HG02884 (cell line): ENCODE data around the gene ZNF451.

Experiments
- ATAC-seq: cut with Tn5 transposase; IDR thresholded peaks from one replicate; pipeline ENCODE4 v1.9.1; 2021; ENCODE audit warnings: mild to moderate bottlenecking, moderate library complexity; ENCODE audit not compliant: unreplicated experiment

The ZNF451 gene

DNA sequence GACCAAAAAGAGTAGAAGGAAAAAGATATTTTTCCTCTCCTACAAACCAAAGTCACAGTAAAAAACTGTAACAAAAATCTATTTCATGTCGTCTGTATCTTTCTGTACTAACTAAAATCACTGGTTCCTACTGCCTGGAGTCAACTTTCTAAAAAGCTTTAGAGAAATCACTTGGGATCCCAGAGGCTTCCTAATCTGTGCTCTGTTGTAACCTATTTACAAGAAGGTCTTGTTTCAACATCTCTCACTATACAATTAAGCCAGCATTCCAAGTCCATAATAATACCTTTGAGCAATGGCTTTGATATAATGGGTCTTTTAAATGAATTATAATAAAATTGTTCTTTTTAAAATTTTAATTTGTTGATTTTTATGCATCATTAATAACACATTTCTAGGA, 111.7 kb downstream of the ZNF451 start:
- no peak for ATAC-seq

DNA sequence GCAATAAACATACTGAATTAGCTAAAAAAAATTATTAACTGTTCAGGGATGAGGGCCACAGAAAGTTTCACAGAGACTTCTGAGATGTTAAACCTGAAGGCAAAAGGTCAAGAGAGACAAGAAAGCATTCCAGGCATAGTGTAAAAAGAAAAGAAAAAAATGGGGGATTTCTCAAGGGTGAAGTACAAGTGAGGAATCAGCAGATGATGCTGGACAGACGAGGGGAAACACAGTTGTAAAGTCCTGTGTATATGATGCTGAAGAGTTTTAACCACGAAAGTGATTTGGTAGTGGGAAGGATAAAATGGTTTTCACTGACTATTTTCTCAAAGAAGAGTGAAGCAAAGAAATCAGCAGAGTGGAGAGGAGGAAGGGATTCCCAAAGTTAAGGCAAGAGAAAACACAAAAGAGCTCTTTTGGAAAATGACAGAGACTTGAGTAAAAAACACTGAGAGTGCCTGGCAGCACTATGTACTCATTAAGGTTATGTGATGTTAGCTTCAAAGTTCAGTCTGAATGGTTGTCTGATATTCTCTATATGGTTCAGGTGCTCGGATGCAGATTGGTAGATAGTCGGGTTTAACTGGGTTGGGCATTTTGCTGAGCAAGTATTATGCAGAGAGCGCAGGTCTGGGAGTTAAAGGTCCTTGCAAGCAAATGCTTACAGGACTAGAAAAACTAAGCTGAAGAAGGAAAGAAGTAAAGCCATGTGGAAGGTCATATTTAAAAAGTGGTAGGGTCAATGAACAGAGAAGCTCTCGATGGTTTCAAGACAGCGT, 115.8 kb downstream of the ZNF451 start:
- ATAC-seq: no peak

- ATAC-seq: no peak
These were observed 117.2 kb downstream of the ZNF451 start for GRCh38 chr6:57207141-57207540.

DNA sequence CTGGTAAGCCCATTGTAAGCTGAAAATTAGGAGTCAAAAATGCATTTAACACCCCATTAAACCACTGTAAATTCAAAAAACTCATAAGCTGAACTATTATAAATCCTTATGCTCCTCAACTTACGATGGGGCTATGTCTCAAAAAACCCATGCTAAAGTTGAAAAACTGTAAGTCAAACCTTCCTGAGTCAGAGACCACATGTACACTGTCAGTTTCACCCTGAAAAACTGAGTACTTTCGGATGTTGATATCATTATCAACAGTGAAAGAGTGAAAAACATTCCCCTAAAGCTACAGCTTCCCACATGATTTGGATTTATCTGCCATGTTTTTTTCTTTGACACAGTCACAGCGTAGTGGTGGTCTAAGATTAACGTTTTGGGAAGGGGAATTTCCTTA, 117.9 kb downstream of the ZNF451 start:
- no peak for ATAC-seq

DNA sequence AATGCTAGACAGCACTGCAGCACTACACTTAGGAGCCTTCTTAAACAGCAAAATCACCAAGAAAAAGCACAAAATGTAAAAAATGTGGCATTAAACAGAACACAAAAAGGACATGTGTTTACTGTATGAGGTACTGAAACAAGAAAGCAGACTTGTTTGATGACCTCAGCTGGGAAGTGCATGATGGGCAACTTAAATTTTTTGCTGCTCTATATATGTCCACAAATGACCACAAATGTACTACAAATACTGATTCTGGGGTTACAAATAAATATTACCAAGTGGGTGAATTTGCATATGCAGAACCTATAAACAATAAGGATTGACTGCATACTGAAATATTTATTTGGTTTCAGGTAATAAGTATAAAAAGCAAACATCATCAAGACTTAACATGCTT, 119.0 kb downstream of the ZNF451 start:
- no peak for ATAC-seq

- no peak for ATAC-seq
These were observed 120.1 kb downstream of the ZNF451 start for GRCh38 chr6:57210060-57210459.

GRCh38 chr6:57215260-57215659, 125.3 kb downstream of the ZNF451 start:
- ATAC-seq: no peak

DNA sequence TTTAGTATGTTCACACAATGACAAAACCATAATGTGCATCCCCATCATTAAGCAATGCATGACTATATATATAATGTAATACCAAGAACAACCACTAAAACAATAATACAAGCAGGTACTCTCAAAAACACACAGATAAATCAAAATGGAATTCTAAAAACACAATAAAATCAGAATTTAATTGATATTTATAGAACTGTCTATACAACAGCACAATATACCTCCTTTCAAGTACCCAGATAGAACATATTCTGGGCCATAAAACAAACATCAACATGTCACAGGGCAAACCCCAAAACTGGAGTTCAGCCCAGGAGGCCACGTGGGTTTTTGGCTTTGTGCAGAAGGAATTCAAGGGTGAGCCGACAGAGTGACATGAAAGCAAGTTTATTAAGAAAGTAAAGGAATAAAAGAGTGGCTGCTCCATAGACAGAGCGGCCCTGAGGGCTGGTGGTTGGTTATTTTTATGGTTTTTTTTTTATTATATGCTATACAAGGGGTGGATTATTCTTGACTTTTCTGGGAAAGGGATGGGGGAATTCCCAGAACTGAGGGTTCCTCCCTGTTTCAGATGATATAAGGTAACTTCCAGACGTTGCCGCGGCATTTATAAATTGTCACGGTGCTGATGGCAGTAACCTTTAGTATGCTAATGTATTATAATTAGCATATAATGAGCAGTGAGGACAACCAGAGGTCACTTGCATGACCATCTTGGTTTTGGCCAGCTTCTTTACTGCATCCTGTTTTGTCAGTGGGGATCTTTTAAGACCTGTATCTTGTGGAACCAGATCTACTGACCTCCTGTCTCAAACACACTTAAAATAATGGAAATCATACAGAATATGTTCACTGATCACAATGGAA, 126.5 kb downstream of the ZNF451 start:
- ATAC-seq: no peak

DNA sequence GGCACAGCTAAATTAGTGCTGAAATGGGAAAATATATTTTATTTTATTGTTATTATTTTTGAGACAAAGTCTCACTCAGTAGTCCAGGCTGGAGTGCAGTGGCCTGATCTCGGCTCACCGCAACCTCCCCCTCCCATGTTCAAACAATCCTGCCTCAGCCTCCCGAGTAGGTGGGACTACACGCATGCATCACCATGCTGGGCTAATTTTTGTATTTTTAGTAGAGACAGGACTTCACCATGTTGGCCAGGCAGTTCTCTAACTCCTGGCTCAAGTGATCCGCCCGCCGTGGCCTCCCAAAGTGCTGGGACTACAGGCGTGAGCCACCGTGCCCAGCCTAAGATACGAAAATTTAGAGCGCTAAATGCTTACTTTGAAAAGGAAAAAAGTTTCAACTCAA, 127.3 kb downstream of the ZNF451 start:
- ATAC-seq: no peak
